Hypothalamus (tissue), 51 donors: Measurements from ENCODE around the gene CCDC120.

Experiments used
- DNase-seq, 51 donors: peaks; one replicate each; lab custom pipeline; 2025; lab: John Stamatoyannopoulos, UW

CCDC120 gene, protein sequence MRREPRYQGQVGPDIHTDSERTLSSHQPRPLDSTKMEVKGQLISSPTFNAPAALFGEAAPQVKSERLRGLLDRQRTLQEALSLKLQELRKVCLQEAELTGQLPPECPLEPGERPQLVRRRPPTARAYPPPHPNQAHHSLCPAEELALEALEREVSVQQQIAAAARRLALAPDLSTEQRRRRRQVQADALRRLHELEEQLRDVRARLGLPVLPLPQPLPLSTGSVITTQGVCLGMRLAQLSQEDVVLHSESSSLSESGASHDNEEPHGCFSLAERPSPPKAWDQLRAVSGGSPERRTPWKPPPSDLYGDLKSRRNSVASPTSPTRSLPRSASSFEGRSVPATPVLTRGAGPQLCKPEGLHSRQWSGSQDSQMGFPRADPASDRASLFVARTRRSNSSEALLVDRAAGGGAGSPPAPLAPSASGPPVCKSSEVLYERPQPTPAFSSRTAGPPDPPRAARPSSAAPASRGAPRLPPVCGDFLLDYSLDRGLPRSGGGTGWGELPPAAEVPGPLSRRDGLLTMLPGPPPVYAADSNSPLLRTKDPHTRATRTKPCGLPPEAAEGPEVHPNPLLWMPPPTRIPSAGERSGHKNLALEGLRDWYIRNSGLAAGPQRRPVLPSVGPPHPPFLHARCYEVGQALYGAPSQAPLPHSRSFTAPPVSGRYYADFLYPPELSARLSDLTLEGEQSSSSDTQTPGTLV

DNA sequence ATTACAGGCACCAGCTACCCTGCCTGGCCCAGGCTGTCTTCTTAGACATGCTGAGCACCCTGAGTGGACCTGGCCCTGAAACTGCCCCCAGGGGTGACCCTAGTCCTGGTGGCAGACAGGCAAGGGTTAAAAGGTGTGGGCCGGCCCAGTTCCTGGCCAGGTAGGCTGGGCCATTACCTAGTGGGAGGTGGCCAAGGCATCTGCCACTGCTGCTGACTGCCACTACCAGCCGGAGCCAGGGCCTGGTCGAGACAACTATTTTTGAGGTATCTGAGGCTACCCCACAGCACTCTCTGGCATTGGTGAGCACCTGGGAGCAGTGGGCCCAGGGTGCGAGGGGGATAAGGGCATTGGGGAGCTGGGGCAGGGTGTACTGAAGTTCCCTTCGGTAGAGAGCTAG is at the start of gene CCDC120:
Gene CCDC120, plus strand, starts transcription at position 206 of the 400 bp plus-strand sequence. CDS start 3,043 bp downstream, outside the sequence.
- no peak for DNase-seq

- DNase-seq: no peak
Observed at GRCh38 chrX:49019050-49019449, 39.7 kb upstream of the CCDC120 start.

- DNase-seq: no peak
Observed at GRCh38 chrX:49019599-49020249, 39.1 kb upstream of the CCDC120 start.

DNA sequence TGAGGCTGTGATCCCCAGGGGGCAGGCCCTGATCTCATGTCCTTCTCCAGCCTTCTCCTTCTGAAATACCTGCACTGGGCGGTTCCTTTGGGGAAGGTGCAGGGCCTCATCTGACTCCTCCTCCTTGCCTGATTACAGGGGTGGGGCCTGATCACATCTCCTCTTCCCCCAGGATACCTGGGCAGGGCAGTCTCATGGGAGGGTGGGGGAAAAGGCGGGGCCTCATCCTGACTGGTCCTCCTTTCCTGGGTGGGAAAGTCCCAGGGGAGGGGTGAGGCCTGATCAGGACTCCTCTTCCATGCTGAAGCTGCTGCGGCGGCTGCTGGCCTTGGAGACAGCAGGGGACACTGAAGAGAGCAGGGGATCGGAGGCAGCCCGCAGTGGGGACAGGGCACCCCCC is 28.9 kb upstream of the CCDC120 start:
- no peak for DNase-seq

DNA sequence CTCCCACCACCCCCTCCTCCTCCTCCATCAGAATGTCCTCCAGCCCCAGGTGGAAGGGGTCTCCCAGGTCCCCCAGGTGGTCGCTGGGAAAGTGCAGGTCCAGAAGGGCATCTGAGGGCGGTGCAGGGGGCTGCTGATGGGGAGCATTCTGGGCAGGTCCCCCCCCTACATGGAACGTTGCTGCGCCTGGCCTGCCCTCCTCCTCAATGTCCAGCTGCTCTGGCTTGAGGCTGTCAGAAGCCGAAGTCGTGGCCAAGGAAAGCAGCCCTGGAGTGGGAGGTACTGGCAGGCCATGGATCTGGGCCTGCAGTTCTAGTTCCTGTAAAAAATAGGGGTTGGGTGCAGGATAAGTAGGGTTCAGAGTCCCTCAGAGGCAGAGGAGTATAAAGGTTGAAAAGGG is 28.5 kb upstream of the CCDC120 start:
- no peak for DNase-seq

DNA sequence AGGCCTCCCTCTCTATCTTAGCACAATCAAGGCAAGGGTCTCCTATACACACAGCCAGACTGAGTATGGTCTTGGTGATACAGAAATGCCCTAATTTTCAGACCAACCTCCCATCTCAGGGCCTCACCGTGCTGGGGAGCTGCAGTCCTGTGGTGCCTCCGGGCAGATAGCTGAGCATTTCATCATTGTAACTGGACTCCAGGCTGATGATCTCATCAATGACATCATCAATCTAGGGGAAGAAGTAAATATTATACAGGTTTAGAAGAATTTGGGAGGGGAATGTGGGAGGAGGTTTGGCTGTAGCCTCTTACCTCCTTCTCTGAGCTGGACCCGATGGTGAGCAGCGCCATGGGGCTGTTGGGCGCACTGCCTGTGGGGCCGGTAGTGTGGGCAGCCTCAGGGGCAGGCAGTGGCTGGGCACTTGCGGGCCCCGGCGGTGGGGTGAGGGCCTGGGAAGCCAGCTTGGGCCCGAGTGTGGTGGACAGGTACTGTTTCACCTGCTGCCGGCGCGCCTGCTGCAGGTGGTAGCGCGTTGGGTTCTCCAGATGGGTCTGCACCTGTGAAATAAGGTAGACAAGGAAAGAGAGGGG is 20.8 kb upstream of the CCDC120 start:
- DNase-seq: no peak

GRCh38 chrX:49039598-49040375 is 19.0 kb upstream of the CCDC120 start:
- peak in 40 of 51 donors; percentile 2 to 70 (median 32) for DNase-seq

DNA sequence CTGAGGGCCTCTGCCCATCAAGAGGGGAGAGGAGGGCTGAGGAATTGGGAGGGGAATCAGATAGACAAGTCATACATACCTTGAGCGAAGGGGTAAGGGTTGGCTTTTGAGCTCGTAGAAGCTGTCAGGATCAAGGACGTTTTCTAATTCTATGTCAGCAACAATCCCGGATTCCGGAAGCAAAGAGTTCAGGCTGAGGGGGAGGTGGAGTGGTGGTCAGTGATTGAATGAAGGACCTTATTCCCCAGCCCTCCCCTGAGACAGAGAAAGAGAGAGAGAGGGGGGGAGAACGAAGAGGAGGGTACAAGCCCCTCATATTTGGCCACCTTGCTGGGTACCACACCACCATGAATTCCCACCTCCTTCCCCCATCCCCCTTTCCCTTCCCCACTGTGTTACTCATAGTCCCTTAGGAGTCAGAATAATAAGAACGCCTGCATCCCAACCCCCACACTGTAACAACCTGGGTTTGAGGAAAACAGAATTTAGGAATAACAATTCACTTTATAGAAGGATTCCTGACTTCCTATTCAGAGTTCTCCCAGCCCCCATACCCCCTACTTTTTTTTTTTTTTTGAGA is 18.3 kb upstream of the CCDC120 start:
- DNase-seq: no peak

DNA sequence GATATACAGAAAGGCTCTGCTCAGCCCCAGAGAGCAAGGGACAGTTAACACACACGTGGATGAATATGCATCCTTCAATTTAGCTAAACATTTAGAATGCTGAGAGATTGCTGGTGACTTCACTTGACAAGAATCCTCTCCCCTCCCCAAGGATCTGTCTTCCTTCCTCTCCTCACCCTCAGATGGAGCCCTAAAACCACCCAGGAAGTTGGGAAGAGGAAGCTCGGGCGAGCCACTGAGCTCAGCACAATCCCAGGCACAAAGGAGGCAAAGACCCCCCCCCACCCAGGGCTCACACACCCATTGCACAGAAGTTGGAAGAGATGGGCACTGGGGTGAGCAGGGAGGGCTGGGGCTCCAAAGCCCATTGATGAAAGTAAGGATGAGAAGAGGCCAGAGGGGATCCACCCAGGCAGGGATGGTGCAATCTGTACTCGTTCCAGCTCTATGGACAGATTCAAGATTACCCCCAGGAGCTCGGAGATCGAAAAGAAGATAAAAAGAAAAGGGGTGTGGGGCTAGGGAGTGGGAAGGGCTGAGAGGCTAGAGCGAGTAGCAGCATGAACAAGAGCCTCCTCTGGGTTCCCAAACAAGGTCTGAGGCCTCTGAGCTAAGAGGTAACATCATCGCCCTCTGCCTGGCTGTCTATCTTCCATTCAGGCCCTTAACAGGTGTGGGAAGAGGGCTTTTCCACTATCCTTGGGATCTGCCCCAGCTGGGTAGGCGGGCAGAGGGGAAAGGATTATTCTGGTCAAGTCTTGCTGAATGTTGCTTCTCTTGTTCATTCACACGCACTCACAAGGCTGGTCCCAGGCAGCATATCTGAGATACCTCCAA is 16.8 kb upstream of the CCDC120 start:
- DNase-seq: peak in 5 of 51 donors; percentile 1 to 14 (median 5)

GRCh38 chrX:49042581-49043219 is 16.1 kb upstream of the CCDC120 start:
- peak in 4 of 51 donors; percentile 14 to 53 (median 36) for DNase-seq

DNA sequence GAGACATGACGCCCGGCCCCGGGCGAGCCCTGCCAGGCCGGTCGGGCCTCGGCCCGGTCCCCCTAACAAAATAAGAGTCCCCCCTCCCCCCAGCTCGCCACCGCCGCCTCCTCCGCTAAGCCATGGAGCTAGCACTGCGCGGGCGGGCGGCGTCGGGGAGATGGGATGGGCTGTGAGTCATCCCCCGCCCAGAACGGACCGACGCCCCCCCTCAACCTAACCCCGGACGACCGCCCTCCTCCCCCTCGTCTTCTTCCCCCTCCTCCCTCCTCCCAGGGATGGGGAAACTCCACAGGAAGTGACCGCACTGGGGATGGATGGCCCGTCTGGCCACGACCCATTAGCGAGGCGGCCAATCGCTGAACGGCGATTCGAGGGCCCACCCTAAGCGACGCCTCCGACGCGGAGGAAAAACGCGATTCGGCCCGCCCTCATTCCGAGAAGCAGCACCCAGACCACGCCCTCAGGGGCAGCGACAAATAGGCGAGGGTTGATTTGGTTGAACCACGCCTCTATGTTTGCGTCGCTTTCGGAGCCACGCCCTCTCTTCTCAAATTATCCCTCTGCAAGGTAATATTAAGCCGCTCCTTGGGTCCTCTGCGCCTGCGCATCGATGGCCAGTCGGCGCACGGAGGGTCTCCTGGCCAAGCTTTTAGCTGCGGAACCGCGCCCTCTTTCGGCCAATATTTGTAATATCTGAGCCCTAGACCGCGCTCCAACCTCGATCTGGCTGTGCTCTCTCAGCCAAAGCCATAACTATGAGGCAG is 15.4 kb upstream of the CCDC120 start, which contains the start of gene TFE3:
Gene TFE3, minus strand, starts transcription at position 138 of the 767 bp plus-strand sequence. Its CDS starts 131 bp downstream, at position 7.
- DNase-seq: peak; percentile 19 to 98 (median 91)

GRCh38 chrX:49043987-49044281 is 14.9 kb upstream of the CCDC120 start:
- DNase-seq: no peak

DNA sequence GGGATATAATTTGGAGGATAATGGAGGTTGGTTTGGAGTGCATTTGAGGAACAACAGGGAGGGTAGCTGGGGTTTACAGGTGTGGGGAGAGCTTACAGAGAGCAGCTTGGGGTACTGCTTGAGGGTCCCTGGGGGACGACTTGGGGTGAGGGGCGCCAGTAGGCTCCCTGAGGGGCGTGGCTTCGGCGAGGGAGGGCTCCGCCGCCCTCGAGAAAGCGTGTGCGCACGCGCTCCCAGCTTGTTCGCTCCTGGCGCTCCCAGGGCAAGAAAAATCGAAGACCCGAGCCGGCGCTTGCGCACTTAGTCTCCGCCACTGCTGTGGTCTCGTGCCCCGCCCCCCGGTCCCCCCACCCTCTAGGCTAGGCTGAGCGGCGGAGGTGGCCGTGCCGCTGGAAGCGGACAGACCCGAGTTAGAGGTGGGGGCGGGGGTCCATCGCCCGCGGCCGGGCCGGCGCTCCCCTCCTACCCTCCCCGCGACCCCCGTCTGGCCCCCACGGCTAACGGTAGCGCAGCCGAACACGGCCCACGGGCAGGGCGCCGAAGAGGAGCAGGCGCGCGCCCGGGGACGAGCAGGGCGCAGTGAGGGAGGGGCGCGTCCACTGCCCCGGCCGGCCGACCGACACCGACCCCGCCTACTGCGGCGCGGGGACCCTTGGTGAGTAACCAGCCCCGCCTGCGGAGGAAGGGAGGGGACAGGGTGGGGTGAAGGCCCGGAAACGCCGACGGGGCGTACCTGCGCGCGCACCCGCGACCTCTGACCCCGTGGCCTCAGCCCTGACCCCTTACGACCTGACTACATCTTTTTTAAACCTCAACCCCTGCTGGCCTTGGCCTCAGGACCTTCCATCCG is 5.4 kb upstream of the CCDC120 start:
- peak in 26 of 51 donors; percentile 1 to 55 (median 18) for DNase-seq

DNA sequence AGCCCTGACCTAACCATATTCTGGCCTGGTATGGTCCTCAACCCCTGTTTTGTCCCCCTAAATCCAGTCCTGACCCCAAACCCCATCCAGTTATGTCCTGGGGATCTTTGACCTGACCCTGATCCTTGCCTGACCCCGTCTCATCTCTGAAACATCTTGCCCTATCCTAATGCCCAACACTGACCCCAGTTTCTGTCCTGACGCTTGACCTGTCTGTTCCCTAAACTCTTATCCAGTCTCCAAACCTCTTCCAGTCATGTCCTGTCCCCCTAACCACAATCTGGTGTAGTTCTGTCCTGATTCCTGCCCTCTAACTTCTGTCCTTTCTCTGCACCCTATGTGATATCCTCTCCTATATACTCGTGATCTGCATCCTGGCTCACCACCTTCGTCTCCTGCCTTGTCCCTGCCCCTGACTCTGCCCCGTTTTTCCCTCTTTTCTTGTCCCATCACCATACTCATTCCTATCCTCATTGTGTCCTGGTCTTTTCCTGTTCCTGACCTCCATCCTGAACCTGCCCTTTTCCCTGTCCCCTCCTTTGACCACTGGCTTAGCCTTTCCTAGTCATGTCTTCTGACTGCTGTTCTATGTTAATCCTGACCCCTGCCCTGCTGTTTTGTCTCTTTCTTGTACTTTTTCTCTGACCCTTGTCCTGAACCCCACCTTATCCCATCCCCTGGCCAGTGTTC is 4.6 kb upstream of the CCDC120 start:
- no peak for DNase-seq

DNA sequence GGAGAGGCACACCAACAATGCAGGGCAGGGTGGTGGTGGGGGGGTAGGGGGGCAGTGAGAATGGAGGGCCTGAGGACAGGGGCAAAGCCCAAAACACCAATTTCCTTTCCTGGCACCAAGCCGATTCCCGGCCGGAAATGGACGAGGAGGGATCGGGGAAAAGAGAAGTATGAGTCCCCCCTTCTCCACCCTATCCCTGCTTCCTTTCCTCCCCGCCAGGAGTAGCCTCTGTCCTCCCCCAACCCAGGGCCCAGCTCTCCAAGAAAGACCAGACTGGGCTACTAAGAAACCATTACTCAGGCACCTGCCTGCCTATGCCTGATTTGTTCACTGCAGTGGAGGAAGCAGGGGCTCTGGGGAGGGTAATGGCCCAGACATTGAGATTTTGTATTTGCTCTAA is 402 bp downstream of the CCDC120 start:
- no peak for DNase-seq

- DNase-seq: no peak
Observed at GRCh38 chrX:49059681-49060085, 884 bp downstream of the CCDC120 start.
